ELR (cell line): ENCODE measurements around the gene AMBRA1.
A peak's percentile ranks its signal among the peaks of the same experiment; 100 is the strongest.

Source experiments
- DNase-seq: peaks from one replicate; pipeline ENCODE4 v3.0.0-alpha.2; 2015; ENCODE audit warnings: low read depth

The AMBRA1 gene

DNA sequence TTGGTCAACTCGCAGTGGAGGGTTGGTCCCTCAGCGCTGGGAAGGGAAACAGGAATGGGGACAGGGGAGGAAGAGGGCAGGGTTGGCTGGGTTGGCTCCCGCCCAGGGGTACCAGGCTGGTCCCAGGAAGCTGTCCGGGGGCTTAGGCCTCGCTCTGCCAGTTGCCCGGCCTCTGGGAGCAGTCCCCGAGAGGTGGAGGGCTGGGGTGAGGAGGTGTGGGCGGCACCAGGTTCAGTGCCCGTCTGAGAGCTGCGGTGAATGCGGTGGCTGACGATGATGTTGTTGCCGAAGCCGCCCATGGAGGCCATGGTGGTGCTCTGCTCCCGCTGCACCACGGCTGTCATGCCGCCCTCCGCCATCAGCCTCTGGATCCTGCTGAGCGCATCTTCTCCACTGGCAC, 196.3 kb downstream of the AMBRA1 start:
- no peak for DNase-seq

DNA sequence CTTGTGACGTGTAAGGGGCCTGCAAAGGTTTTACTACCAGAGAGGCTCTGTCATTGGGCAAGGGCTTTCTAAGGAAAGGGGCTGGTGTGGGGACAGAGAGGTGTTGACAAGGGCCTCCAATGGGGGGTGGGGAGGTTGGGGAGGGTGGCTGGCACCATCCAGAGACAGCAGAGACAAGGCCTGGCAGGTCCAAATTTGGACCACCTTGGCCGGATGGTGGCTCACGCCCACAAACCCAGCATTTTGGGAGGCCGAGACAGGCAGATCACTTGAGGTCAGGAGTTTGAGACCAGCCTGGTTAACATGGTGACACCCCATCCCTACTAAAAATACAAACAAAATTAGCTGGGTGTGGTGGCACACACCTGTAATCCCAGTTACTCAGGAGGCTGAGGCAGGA, 200.1 kb downstream of the AMBRA1 start:
- DNase-seq = no peak

DNA sequence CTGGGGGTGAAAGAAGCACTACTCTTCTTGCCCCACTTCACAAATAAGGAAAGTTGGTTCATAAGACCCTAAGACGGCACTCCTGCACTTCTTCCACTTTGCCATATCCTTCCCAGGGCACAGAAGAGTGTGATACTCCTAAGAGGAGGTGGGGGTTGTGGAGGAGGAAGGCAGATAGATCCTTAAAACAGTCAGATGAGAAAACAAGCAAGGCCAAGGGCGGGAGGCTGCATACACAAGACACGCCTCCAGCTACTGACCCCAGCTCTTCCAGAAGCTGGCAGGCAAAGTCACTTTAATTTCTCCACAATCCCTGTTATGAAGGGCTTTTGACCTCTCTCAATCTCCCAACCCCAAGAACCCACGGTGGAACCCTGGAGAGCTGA, 200.6 kb downstream of the AMBRA1 start:
- no peak for DNase-seq

DNA sequence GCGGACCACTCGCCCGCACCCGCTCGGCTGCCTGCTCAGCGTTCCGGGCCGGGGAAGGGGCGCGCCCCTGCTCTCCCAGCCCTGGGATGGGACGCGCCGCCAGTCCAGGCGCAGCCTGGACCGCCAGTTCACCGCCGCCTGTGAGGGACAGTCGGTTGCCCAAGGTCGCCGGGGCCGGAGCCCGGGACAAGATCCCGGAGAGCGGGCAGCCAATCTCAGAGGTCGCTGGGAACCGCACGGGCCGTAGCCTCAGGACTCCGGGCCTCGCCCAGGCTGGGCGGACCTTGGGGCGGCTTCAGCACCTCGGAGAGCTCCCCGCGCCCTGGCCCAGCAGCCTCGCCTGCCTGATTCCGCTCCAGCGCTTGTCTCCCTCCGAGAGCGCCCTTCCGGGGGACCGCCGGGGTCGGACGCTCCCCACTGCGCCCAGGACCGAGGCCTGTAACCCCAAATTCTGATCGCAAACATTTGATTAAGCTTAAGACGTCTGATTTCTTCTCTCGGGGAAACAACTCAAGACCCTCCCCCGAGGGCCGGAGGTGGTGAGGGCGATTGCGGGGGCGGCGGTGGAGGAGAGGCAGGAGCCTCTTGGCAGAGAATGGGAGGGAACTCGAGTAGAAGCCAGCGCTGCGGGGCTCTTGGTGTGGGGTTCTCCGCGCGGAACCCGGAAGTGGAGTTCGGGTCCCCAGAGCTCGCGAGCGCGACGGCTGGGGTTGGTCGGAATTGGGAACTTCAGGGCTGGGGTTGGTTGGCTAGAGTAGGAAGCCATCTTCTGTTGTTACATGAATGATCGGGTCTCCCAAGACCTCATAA, 201.2 kb downstream of the AMBRA1 start:
- DNase-seq = peak; percentile 85

DNA sequence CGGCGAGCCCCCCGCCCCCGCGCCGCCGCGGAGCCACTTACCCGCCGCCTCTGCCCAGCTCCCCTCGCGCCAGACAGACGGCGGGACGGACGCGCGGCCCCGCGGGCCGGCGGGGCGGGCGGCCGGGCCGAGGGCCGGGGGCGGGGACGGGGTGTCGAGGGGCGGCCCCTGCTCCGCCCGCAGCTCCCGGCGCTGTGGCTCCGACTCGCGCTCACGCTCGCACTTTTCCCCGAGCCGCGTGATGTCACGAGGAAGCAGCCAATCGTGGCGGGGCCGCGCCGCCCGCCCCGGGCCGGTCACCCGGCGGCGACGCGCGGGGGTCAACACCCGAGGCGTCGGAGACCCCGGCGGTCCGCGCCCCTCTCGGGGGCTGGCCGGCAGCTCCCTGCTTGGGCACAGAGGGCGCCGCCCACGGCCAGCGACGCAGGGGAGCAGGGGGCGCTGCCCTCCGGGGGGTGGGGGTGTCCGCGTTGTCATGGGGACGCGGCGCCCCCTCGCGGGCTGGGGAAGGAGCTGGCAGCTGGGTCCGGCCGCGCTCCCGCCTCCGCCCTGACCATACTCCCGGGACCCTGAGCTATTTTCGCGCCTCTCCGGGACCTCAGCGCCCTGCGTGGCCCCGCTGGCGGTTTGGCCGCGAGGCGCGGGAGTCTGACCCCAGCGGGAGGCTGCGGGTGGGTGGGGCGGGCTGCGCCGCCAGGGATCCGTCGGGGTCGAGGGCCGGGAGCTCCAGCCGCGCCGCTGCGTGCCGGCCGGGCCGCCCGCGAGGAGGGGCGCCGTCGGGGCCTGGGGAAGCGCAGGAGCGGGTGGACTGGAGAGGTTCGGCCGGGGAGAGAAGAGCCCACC, 202.0 kb downstream of the AMBRA1 start, which contains the start of gene CHRM4:
Gene CHRM4 (minus strand): TSS at position 199 of the 843 bp plus-strand sequence. CDS start 5,219 bp downstream, outside the sequence.
- DNase-seq = peak; percentile 66

DNA sequence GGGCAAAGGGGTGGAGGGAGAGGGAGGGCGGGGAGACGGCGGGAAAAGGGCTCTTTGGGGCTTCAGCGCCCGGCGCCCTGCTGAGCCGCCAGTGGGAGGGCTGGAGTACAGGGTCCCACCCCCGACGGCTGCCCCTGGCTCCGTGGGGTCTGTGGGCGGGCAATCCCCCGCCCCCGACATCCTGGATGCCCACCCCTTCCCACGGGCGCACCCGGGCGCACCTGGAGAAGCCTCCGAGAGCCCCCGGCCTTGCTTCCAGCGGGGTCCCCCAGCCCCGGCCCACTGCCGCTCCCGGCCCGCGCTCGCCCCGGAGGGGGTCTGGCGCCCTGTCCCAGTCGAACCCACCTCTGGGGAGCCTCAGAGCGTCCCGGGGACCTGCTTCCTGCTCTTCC, 202.6 kb downstream of the AMBRA1 start:
- no peak for DNase-seq

DNA sequence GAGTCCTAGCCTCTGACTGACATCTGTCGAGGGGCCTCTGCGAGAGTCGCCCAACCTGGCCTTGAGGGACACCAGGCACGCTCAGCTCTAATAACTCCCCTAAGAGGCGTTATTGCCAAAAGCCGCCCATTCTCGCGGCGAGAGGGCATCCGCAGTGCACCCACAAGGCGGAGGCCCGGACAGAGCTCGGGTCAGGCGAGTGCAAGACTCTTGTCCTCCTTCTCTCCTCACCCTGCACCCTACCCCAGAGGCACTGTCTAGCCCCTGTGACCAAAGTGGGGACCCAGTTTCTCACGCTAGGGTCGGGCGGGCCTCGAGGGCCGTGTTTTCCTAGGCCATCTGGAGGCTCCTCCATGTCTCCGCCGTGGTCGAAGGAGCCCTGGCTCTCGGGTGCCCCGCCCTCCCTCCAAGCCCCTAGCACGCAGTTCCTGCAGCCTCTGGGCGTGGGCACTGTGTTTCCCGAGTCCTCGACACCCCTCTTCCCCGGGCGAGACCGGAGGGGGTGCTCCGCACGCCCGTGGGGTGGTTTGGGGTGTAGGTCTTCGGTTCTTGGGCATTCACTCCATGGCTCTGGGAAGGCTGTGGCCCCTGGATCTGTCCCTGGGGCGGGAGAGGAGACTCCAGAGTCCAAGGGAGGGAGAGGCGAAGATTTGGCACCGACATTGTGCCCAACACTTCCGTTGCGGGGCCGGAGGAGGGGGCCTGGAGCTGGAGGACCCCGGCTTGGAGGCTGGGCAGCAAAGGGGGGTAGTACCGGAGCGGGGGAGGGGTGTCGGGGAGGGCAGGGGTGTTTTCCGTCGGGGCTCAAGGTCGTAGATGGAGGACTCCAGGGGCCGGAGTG, 203.3 kb downstream of the AMBRA1 start:
- no peak for DNase-seq

DNA sequence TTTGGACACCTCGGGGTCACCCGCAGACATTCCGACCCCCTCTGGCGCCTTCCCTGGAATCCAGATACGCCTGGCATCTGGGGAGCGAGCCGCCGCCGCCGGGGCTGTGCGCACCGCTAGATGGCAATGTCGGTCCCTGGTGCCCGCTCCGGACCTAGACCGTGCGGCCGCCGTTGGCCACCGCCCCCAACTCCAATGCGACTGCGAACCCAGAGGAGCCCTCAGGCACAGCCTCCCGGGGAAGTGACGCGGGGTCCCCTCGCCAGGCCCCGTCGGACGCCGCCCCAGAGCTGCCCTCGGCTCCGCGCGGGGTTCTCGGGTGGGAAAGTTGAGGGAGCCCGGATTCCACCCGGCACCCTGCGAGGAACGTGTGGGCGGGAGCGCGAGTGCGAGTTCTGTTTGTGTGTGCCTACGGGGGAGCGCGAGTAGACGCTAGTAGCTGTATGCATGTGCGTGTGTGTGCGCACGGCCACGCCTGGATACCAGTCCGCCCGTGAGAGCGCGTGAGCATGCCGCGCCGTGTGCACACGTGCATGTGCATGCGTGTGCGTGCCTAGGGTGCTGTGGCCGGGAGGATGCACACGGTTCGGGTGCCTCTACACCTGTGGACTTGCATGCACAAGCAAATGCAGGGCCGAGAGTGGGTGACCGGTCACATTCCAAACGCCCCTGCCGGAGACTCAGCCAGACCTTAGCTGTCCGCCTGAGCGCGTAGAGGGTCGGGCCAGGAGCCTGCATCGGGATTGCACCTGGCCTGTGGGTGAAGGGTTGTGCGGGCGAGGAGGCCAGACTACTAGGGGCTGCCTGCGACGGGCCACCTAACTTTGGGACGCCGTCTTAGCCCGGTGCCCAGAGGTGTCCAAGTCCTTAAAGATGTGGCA, 204.1 kb downstream of the AMBRA1 start:
- peak; percentile 80 for DNase-seq

DNA sequence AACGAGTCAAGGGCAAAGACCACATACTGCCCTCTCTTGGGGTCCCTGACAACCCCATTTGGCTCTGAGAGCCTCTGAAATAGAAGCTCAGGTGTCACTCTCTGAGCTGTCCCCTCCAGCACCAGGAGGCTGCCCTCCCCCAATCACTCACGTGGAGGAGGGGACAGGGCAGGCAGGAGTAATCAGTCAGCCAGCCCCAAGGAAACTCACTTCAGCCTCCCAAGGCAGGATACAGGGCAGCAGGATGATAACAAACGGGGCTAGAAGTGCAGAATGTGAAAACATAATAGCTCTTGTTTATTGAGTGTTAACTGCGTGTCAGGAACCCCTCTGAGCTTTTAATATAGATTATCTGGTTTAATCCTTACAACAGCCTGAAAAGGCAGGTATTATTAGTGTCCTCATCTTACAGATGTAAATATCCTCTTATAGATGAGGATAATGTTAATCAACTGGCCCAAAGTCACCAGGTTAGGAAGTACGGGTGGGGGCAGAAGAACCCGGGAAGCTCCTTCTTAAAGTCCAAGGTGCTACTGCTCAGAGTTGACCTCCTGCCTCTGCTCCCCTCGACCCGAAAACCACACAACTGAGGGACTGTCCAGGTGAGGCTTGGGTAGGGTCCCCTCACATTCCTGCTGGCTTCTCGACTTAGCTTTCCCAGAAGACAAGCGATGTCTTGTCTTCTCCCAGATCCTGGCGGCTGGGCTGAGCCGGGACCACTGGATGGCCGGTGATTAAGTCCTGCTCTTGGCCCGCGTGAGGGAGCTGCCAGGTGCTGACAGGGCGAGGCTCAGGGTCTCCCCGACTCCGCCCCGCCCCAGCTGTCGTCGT, 205.0 kb downstream of the AMBRA1 start:
- DNase-seq = no peak

DNA sequence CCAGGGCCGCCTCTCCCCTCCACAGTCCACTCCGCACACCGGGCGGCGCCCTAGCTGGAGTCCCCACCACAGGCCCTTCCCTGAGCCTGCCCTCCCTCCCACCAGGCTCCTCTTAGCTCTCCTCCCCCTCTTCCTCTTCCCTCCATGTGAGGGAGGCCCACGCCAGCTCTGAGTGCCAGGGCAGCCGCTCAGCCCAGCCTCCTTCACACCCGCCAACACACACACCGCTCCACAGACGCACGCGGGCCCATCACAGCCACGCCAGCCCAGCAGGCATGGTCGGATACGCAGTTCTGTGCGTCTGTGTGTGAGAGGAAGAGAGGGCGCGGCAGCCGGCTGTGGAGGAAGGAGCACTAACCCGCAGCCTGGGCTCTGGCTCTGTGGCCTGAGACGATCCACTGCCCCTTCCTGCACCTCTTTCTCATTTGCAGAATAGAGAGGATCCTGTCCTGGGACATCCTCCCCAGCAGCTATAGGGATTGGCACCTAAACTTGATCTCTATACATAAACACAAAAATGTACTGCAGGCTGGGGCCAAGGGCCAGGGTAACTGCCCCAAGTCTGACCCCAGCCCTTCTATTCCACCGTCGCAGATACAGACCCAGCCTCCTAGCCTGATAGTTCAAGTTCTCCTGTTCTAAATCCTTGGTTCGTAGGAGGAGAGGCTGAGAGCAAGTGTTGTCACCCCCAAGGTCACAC, 205.8 kb downstream of the AMBRA1 start:
- DNase-seq = no peak

DNA sequence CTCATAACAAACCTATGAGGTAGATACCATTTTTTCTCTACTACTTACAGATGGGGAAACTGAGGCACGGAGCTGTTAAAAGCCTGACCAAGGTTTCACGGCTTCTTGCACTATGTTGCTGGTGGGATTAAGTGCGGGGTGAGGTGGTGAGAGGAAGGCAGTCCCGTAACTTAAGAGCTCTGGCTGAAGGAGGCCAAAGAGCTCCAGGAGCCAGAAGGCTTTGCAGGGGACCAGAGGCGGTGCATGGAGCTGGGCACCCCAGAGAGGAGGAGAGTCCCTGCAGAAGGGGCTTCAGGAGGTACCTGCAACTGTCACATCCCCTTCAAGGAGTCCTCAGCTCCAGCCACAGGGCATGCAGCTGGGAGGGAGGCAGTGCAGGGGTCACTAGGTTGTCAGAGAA, 206.4 kb downstream of the AMBRA1 start:
- DNase-seq = no peak

DNA sequence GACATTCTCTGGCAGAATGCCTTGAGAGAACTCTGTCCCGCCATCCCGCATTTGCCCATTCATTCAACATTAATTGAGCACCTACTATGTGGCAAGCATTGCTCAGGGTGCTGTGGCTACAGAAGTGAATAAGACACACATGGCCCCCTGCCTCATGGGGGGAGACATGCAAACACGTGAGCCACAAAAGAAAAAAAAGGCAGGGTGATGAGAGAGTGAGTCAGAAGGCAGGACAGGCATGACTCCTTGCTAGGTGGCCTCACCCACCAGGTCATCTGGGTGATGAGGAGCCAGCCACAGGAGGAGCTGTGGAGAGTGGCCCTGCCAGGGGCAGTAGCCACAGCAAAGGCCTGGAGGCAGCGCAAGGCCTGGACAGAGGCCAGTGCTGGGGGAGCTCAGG, 207.1 kb downstream of the AMBRA1 start:
- peak; percentile 86 for DNase-seq

DNA sequence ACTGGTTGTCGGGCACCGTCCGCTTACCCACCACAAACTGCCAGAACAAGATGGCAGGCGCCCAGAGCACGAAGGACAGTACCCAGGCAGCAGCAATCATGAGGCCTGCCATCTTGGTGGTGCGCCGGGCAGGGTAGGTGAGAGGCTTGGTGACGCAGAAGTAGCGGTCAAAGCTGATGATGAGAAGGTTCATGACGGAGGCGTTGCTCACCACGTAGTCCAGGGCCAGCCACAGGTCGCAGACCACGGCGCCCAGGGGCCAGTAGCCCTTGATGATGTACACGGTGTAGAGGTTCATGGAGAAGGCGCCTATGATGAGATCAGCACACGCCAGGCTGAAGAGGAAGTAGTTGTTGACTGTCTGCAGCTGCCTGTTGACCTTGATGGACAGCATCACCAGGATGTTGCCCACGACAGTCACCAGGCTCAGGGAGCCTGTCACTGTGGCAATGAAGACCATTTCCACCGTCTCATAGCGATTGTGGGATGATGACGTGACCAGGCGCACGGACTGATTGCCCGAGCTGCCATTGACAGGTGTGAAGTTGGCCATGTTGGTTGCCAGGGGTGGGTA, 207.7 kb downstream of the AMBRA1 start:
- no peak for DNase-seq

DNA sequence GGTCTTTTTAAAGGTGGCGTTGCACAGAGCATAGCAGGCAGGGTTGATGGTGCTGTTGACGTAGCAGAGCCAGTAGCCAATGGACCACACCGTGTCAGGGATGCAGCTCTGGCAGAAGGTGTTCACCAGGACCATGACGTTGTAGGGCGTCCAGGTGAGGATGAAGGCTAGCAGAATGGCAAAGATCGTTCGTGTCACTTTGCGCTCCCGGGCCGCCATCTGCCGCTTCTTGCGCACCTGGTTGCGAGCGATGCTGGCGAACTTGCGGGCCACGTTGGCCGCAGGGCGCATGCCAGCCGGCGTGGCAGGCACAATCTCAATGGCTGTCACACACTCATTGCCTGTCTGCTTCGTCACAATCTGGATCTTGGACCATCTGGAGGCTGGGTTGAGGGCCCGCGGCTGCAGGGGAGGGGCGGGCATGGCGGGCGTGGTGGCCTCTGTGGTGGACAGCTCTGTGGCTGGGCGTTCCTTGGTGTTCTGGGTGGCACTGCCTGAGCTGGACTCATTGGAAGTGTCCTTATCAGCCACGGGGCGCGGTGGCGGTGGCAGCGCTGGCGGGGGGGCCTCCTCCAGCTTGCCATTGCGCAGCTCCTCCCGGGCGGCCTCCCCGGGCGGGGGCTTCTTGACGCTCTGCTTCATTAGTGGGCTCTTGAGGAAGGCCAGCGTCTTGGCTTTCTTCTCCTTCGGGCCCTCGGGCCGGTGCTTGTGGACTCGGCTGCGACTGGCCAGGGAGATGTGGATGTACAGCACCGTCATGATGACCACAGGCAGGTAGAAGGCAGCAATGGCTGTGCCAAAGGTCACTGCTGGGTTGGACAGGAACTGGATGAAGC, 208.4 kb downstream of the AMBRA1 start:
- DNase-seq = no peak

DNA sequence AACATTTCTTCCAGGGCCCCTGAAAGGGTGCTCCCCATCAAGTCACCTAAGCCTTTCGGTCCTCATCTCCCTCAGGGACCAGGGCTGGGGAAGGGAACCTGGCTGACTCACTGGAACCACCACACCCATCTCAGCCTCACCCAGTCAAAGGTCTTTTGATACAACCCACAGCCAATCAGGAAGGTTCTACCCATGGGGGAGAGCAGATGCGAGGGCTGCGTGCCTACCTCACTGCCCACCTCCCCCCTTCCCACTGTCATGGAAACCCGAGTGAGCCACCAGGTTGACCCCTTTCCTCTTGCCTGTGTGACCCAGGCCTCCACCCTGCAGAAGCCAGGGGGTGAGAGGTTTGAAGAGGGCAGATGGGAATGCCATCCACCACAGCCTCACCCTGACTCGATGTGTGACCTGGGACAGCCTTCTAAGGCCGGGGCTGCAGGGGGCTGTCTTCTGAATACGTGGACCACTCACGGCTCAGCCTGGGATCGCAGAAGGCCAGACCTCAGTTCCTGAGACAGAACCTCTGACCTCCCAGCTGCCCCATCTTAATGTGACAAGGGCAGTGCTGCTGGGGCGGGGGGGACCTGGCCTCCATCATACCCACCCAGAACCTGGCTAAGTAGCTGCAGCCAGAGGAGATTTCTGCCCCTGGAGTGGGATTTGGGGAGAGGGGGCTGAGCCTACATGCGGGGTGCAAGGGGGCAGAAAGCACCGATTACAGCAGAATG, 209.7 kb downstream of the AMBRA1 start:
- DNase-seq = no peak

DNA sequence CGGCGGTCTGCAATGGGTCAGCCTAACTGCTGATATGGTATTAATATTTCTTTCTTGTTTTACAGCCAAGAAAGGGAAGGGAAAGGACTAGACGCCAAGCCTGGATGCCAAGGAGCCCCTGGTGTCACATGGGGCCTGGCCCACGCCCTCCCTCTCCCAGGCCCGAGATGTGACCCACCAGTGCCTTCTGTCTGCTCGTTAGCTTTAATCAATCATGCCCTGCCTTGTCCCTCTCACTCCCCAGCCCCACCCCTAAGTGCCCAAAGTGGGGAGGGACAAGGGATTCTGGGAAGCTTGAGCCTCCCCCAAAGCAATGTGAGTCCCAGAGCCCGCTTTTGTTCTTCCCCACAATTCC, 210.4 kb downstream of the AMBRA1 start:
- no peak for DNase-seq

DNA sequence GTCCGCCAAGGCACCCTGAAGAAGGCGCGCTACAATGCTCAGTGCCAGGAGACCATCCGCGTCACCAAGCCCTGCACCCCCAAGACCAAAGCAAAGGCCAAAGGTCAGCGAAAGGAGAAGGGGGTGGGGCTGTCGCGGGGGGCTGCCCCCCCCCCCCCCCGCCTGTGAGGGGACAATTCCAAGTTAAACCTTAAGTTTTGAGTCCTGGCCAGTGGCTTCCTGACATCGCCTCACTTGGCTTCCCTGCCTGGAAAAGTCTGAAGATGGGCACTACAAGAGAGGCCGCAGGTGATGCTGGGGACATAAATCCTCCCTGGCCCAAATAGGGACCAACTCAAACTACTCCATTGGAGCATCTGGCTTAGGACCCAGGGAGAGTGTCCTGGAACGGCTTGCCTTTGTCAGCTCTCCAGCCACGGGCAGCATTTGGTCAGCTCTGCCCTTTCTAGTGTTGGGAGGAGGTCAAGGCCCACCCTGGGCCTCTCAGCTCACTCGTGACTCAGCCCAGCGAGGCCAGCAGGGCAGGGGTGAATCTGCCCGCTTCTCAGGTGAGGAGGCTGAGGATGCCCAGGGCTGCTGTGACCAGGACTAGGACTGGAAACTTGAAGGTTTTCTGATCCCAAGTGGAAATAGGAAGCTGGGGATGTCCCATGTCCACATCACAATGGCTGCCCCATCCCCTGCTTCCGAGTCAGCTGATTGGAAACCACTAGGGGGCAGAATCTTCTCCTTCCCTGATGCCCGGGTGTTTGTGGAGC, 211.0 kb downstream of the AMBRA1 start:
- DNase-seq = peak; percentile 73
